GM20000 (cell line): Measurements from ENCODE around the gene MCF2L2.

Source experiments
- DNase-seq: peaks from one replicate; pipeline ENCODE4 v3.0.0; 2012; ENCODE audit warnings: low spot score
- CTCF ChIP-seq: IDR thresholded peaks from 2 replicates; pipeline ENCODE4 v1.5.1; 2012; ENCODE audit warnings: mild to moderate bottlenecking, control low read depth; ENCODE audit errors: extremely low read depth, missing control alignments

Gene MCF2L2

GRCh38 chr3:183385698-183386613 lies 42.5 kb downstream of the MCF2L2 start:
- peak; percentile 59 for DNase-seq

GRCh38 chr3:183381673-183382072 lies 46.7 kb downstream of the MCF2L2 start:
- DNase-seq, result no peak

More at GRCh38 chr3:183385698-183386613, 42.5 kb downstream of the MCF2L2 start:
- peak; percentile 46 for TF ChIP-seq CTCF

GRCh38 chr3:183381179-183381578 lies 47.2 kb downstream of the MCF2L2 start:
- no peak for TF ChIP-seq CTCF
- no peak for DNase-seq

More at GRCh38 chr3:183381673-183382072, 46.7 kb downstream of the MCF2L2 start:
- TF ChIP-seq CTCF, result no peak

- TF ChIP-seq CTCF, result no peak
- DNase-seq, result no peak
Observed at GRCh38 chr3:183378951-183379350, 49.5 kb downstream of the MCF2L2 start.

GRCh38 chr3:183378545-183378944 lies 49.9 kb downstream of the MCF2L2 start:
- no peak for DNase-seq
- TF ChIP-seq CTCF, result no peak

- DNase-seq, result no peak
- TF ChIP-seq CTCF, result no peak
Observed at GRCh38 chr3:183378008-183378407, 50.4 kb downstream of the MCF2L2 start.

GRCh38 chr3:183377307-183377959 lies 51.0 kb downstream of the MCF2L2 start:
- no peak for DNase-seq
- TF ChIP-seq CTCF, result no peak
